GM12878 (cell line): ENCODE data around the gene TMEM91. TPM values are rescaled to one million over a fixed set of nuclear protein-coding genes. Genes with fewer than 3 reads are reported as not detected.

Experiments used
- ATAC-seq: fragments of 200-7000 bp; cut with Tn5 transposase; 3 replicates; pipeline ENCODE4 v1.9.1; 2020; ENCODE audit warnings: mild to moderate bottlenecking, moderate library complexity
- BruUV-seq: library from RNA; stranded (reverse); fragments of 400-500 nt; replicated peaks from 2 replicates; lab custom pipeline; 2021; lab: Mats Ljungman, UMichigan
- CTCF ChIA-PET: fragments of 300-600 bp; sonication (Branson Sonifier 250); formaldehyde crosslinking; extraction: SDS; loops from one replicate; lab custom pipeline; 2021; ENCODE audit warnings: inconsistent platforms; lab: Yijun Ruan, JAX
- POLR2A ChIA-PET: fragments of 350-600 bp; formaldehyde crosslinking; extraction: SDS; loops from one replicate; lab custom pipeline; 2021; ENCODE audit warnings: inconsistent platforms; lab: Charles Lee
- RAD21 ChIA-PET: fragments of 300-600 bp; sonication (Branson Sonifier 250); formaldehyde crosslinking; loops from one replicate; lab custom pipeline; 2023; ENCODE audit warnings: antibody characterized with exemption; ENCODE audit not compliant: unreplicated experiment; lab: Charles Lee
- SMC1A ChIA-PET: fragments of 300-600 bp; sonication (Branson Sonifier 250); formaldehyde crosslinking; loops from one replicate; lab custom pipeline; 2023; ENCODE audit not compliant: unreplicated experiment, uncharacterized antibody; lab: Charles Lee
- DNase-seq: peaks from one replicate; pipeline ENCODE4 v3.0.0-alpha.2; 2011; ENCODE audit warnings: low read depth, low spot score
- FAIRE-seq: peaks from 3 replicates; lab custom pipeline; 2011; peaks lifted over from hg19 to GRCh38; lab: Jason Lieb, UNC
- H2AFZ ChIP-seq: 2 replicates; pipeline ENCODE4 v1.6.0; 2011; ENCODE audit warnings: low read depth, low read length, control low read depth; ENCODE audit not compliant: control insufficient read depth
- H3K27ac ChIP-seq: 2 replicates; pipeline ENCODE4 v1.5.1; 2011; ENCODE audit warnings: control low read depth; ENCODE audit not compliant: control insufficient read depth, insufficient read depth
- H3K27me3 ChIP-seq, 2 experiments: replicated peaks in 1 of 2; 2 replicates each; pipeline versions ENCODE4 v1.6.0 to v1.6.1; 2011; ENCODE audit warnings: low read length in 1 of 2; ENCODE audit not compliant: control insufficient read depth in 2 of 2, insufficient read depth in 2 of 2
- H3K36me3 ChIP-seq, 2 experiments: 2 replicates each; pipeline ENCODE4 v1.5.1; 2011; ENCODE audit warnings: low read length in 1 of 2; ENCODE audit not compliant: control insufficient read depth in 2 of 2, insufficient read depth in 2 of 2
- H3K4me1 ChIP-seq: 2 replicates; pipeline ENCODE4 v1.6.1; 2011; ENCODE audit warnings: mild to moderate bottlenecking, low read length, moderate library complexity, mixed read lengths; ENCODE audit not compliant: control insufficient read depth, insufficient read depth
- H3K4me2 ChIP-seq: 2 replicates; pipeline ENCODE4 v1.6.0; 2011; ENCODE audit warnings: control low read depth; ENCODE audit not compliant: control insufficient read depth, insufficient read depth
- H3K4me3 ChIP-seq: fragments of 200-600 bp; sonication (generic); 2 replicates; pipeline ENCODE4 v1.5.1; 2016
- H3K79me2 ChIP-seq: 2 replicates; pipeline ENCODE4 v1.6.0; 2011; ENCODE audit warnings: low read length; ENCODE audit not compliant: control insufficient read depth, insufficient read depth
- H3K9ac ChIP-seq: 2 replicates; pipeline ENCODE4 v1.8.0; 2011; ENCODE audit warnings: low read length, control low read depth, mixed read lengths; ENCODE audit not compliant: control insufficient read depth, insufficient read depth
- H3K9me3 ChIP-seq: replicated peaks from 3 replicates; pipeline ENCODE4 v1.5.1; 2011; ENCODE audit warnings: mild to moderate bottlenecking, low read length; ENCODE audit not compliant: control insufficient read depth, insufficient read depth
- H4K20me1 ChIP-seq: 2 replicates; pipeline ENCODE4 v1.6.0; 2011; ENCODE audit not compliant: control insufficient read depth, insufficient read depth
- CBFB ChIP-seq: IDR thresholded peaks from 2 replicates; pipeline ENCODE4 v1.6.1; 2016; ENCODE audit warnings: antibody characterized with exemption, low read depth
- HDAC2 ChIP-seq: fragments of 200-600 bp; sonication (generic); IDR thresholded peaks from 2 replicates; pipeline ENCODE4 v1.6.1; 2017
- MEF2B ChIP-seq: fragments of 450-650 bp; IDR thresholded peaks from 2 replicates; pipeline ENCODE4 v1.6.1; 2018; ENCODE audit warnings: mild to moderate bottlenecking, moderate library complexity; ENCODE audit not compliant: partially characterized antibody, poor library complexity, severe bottlenecking
- NR2F1 ChIP-seq: fragments of 450-650 bp; conservative IDR thresholded peaks from 2 replicates; pipeline ENCODE4 v1.6.1; 2017; ENCODE audit warnings: mild to moderate bottlenecking
- NRF1 ChIP-seq: conservative IDR thresholded peaks from 2 replicates; pipeline ENCODE4 v1.6.1; 2011; ENCODE audit warnings: mild to moderate bottlenecking, low read depth, low read length, improper control_type of control experiment
- WRNIP1 ChIP-seq: IDR thresholded peaks from 2 replicates; pipeline ENCODE4 v1.6.1; 2011; ENCODE audit warnings: low read depth, low read length, improper control_type of control experiment, borderline replicate concordance
- YY1 ChIP-seq: IDR thresholded peaks from 2 replicates; pipeline ENCODE4 v1.6.1; 2011; ENCODE audit warnings: low read depth, mild to moderate bottlenecking, low read length
- ZNF207 ChIP-seq: fragments of 450-650 bp; IDR thresholded peaks from 2 replicates; pipeline ENCODE4 v1.6.1; 2014; ENCODE audit warnings: antibody characterized with exemption, mild to moderate bottlenecking, borderline replicate concordance
- WGBS: methylation state at CpG from one replicate; pipeline ENCODE4 v1.1.6; 2016; ENCODE audit warnings: low lambda C conversion rate; ENCODE audit not compliant: insufficient replicate concordance, insufficient coverage; ENCODE audit errors: missing lambda C conversion rate; 5-methylcytosine and 5-hydroxymethylcytosine counted together
- in situ Hi-C: fragments of 300-500 bp; cut with MboI; formaldehyde crosslinking; loops from 9 replicates; pipeline ENCODE4 v1.14.3; 2018; ENCODE audit warnings: mixed read lengths
- intact Hi-C: fragments of 100-400 bp; cut with micrococcal nuclease; formaldehyde crosslinking; loops from one replicate; pipeline ENCODE4 v1.14.2; 2022; ENCODE audit not compliant: unreplicated experiment
- polyA plus RNA-seq, 11 experiments: library from polyadenylated mRNA; depleted of rRNA in 4 of 11; unstranded in 6 of 11; stranded (reverse) in 5 of 11; fragments of >200 nt; fragmentation: Nextera tagmentation in 4 of 11; fragmentation: Illumina TruSeq in 1 of 11; extraction: Ambion mirVana in 4 of 11; extraction: Trizol in 1 of 11; gene quantifications; 1 replicate in 1 of 11; 2 replicates in 10 of 11; pipeline versions ENCODE4 v1.2.1 to v1.2.3, GENCODE V29; 2011 to 2016; ENCODE audit warnings: inconsistent platforms in 2 of 11, missing spikeins in 2 of 11, low read depth in 1 of 11
- total RNA-seq, 4 experiments: library from RNA; depleted of rRNA in 3 of 4; stranded (reverse); fragments of >200 nt in 3 of 4; fragmentation: Illumina TruSeq in 1 of 4; extraction: Trizol in 1 of 4; gene quantifications; 2 replicates each; pipeline versions ENCODE4 v1.2.1 to v1.2.3, GENCODE V29; 2013 to 2021
- TF ChIP-seq, protein P1 (sequence below): fragments of 450-650 bp; IDR thresholded peaks from 2 replicates; pipeline ENCODE4 v1.6.1; 2016; ENCODE audit warnings: mild to moderate bottlenecking
- TF ChIP-seq, protein P2 (sequence below): fragments of 450-650 bp; conservative IDR thresholded peaks from 2 replicates; pipeline ENCODE4 v1.6.1; 2017; ENCODE audit warnings: mild to moderate bottlenecking, moderate library complexity
- TF ChIP-seq, protein P3 (sequence below): IDR thresholded peaks from 2 replicates; pipeline ENCODE4 v1.6.1; 2012; ENCODE audit warnings: low read depth, low read length, improper control_type of control experiment
- TF ChIP-seq, protein P4 (sequence below): IDR thresholded peaks from 2 replicates; pipeline ENCODE4 v1.6.1; 2012; ENCODE audit warnings: low read length, inconsistent platforms

The TMEM91 gene
- total and polyA plus RNA-seq, 10 of the 15 experiments (the other 5 are each of a cell fraction or from before 2014, with no cell fraction given): 1.5 to 5.5 (median 2.7) TPM

DNA sequence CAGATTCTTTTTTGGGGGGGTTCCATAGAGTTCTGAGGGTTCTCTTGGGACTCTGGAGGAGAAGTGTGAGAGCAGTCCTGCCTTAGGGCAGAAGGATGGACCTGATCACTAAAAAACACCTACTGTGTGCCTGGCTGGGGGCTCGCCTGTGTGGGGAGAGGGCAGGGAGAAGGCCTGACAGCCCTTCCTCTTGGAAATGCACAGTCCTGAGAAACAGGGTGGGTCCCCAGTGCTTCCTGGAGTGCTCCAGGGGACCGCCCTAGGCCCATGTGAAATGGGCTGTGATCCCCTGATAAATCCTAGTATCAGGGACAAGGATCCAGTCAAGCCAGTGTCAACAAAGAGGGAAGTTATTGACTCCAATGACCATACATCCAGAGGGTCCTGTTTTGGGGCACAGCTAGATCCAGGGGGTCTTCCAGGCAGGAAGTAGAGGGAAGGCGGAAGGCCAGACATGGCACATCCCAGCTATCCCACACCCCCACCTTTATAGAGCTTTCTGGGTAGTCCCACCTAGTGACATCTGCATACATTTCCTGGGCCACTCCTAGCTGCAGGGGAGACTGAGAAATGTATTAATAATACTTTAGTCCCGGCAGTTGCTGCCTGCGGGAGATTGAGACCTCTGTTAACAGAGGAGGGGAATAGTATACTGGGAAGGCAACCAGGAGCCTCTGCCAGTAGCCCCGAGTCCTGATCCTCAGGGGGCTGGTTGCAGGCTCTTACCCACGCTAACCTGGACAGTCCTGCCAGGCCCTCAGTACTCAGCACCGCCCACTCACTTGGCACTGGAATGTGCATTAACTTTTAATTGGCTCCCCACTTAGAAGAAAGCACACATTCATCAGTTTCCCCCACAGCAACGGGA, 35.0 kb downstream of the TMEM91 start:
- Histone ChIP-seq H3K9ac (no peak overlapping the region), H3K79me2 (peaks cover 5% of the 10 kb centered on the region), H3K36me3 (peaks cover 0 to 3% of the 10 kb centered on the region in 2 experiments; a peak in 3 of 4 replicates), H3K4me3 (no peak overlapping the region), H3K9me3 (no peaks in the 10 kb centered on the region), H3K4me1 (peaks cover 18% of the 10 kb centered on the region), H3K4me2 (no peak overlapping the region), H3K27ac (no peak overlapping the region), H2AFZ (no peak overlapping the region), H4K20me1 (no peaks in the 10 kb centered on the region), H3K27me3 (no peaks in the 10 kb centered on the region)
- FAIRE-seq (no peak), DNase-seq (no peak), ATAC-seq (no peak)
- intact Hi-C loops: no loop called here
- in situ Hi-C loops: no loop called here
- WGBS: 67% methylated on average over 9 of the region's 9 CpGs
- TF ChIP-seq YY1 (no peak), ZNF207 (no peak), NRF1 (no peak), NR2F1 (no peak), MEF2B (no peak), WRNIP1 (no peak), HDAC2 (no peak), CBFB (no peak)
- TF ChIP-seq, protein P1, sequence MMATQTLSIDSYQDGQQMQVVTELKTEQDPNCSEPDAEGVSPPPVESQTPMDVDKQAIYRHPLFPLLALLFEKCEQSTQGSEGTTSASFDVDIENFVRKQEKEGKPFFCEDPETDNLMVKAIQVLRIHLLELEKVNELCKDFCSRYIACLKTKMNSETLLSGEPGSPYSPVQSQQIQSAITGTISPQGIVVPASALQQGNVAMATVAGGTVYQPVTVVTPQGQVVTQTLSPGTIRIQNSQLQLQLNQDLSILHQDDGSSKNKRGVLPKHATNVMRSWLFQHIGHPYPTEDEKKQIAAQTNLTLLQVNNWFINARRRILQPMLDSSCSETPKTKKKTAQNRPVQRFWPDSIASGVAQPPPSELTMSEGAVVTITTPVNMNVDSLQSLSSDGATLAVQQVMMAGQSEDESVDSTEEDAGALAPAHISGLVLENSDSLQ: no peak
- TF ChIP-seq, protein P2, sequence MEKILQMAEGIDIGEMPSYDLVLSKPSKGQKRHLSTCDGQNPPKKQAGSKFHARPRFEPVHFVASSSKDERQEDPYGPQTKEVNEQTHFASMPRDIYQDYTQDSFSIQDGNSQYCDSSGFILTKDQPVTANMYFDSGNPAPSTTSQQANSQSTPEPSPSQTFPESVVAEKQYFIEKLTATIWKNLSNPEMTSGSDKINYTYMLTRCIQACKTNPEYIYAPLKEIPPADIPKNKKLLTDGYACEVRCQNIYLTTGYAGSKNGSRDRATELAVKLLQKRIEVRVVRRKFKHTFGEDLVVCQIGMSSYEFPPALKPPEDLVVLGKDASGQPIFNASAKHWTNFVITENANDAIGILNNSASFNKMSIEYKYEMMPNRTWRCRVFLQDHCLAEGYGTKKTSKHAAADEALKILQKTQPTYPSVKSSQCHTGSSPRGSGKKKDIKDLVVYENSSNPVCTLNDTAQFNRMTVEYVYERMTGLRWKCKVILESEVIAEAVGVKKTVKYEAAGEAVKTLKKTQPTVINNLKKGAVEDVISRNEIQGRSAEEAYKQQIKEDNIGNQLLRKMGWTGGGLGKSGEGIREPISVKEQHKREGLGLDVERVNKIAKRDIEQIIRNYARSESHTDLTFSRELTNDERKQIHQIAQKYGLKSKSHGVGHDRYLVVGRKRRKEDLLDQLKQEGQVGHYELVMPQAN: no peak
- TF ChIP-seq, protein P3, sequence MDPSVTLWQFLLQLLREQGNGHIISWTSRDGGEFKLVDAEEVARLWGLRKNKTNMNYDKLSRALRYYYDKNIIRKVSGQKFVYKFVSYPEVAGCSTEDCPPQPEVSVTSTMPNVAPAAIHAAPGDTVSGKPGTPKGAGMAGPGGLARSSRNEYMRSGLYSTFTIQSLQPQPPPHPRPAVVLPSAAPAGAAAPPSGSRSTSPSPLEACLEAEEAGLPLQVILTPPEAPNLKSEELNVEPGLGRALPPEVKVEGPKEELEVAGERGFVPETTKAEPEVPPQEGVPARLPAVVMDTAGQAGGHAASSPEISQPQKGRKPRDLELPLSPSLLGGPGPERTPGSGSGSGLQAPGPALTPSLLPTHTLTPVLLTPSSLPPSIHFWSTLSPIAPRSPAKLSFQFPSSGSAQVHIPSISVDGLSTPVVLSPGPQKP: no peak
- TF ChIP-seq, protein P4, sequence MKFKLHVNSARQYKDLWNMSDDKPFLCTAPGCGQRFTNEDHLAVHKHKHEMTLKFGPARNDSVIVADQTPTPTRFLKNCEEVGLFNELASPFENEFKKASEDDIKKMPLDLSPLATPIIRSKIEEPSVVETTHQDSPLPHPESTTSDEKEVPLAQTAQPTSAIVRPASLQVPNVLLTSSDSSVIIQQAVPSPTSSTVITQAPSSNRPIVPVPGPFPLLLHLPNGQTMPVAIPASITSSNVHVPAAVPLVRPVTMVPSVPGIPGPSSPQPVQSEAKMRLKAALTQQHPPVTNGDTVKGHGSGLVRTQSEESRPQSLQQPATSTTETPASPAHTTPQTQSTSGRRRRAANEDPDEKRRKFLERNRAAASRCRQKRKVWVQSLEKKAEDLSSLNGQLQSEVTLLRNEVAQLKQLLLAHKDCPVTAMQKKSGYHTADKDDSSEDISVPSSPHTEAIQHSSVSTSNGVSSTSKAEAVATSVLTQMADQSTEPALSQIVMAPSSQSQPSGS: no peak
- RAD21 ChIA-PET: no interaction called here
- SMC1A ChIA-PET: no interaction called here
- BruUV-seq: no TSS peak
- CTCF ChIA-PET: interaction anchor here (1.6 kb wide), 1 partner anchor 21 kb away, joined by 5 read pairs; no protein-coding TSS in a partner anchor
- POLR2A ChIA-PET: no interaction called here
